GM18511 (cell line): ENCODE results near the gene AP3S1.
"Not testable (repeated sequence)": the region's sequence is repeated elsewhere in the genome, so short reads cannot be mapped to it uniquely, and the experiment has no call there.

Source experiments
- ATAC-seq: cut with Tn5 transposase; IDR thresholded peaks from one replicate; pipeline ENCODE4 v1.9.1; 2021; ENCODE audit warnings: mild to moderate bottlenecking, moderate library complexity; ENCODE audit not compliant: unreplicated experiment

AP3S1 gene

GRCh38 chr5:115841382-115842088, at the start of gene AP3S1, which contains the start of gene ATG12:
AP3S1 (plus strand) TSS chr5:115841935; CDS start chr5:115842038, 103 bp downstream.
ATG12 (minus strand) TSS chr5:115841565; CDS start chr5:115841552, 13 bp downstream.
- peak; percentile 81 for ATAC-seq

GRCh38 chr5:115795700-115796099, 46.0 kb upstream of the AP3S1 start:
- no peak for ATAC-seq

GRCh38 chr5:115796656-115797055, 45.1 kb upstream of the AP3S1 start:
- no peak for ATAC-seq

GRCh38 chr5:115798252-115798651, 43.5 kb upstream of the AP3S1 start:
- no peak for ATAC-seq

- no peak for ATAC-seq
These were observed 41.6 kb upstream of the AP3S1 start for GRCh38 chr5:115800108-115800507.

GRCh38 chr5:115801152-115801551, 40.6 kb upstream of the AP3S1 start:
- ATAC-seq = no peak

- no peak for ATAC-seq
These were observed 39.8 kb upstream of the AP3S1 start for GRCh38 chr5:115801984-115802383.

GRCh38 chr5:115806986-115807653, 34.6 kb upstream of the AP3S1 start:
- ATAC-seq = no peak

- no peak for ATAC-seq
These were observed 34.1 kb upstream of the AP3S1 start for GRCh38 chr5:115807654-115808052.

- not testable (repeated sequence) for ATAC-seq
These were observed 33.7 kb upstream of the AP3S1 start for GRCh38 chr5:115808066-115808465.

- ATAC-seq = no peak
These were observed 31.8 kb upstream of the AP3S1 start for GRCh38 chr5:115809946-115810345.

GRCh38 chr5:115810761-115811160, 31.0 kb upstream of the AP3S1 start:
- no peak for ATAC-seq

- no peak for ATAC-seq
These were observed 30.3 kb upstream of the AP3S1 start for GRCh38 chr5:115811406-115811805.

- no peak for ATAC-seq
These were observed 29.4 kb upstream of the AP3S1 start for GRCh38 chr5:115812372-115812771.

- ATAC-seq = no peak
These were observed 28.0 kb upstream of the AP3S1 start for GRCh38 chr5:115813719-115814118.

- no peak for ATAC-seq
These were observed 26.6 kb upstream of the AP3S1 start for GRCh38 chr5:115815006-115815692.

- ATAC-seq = no peak
These were observed 26.0 kb upstream of the AP3S1 start for GRCh38 chr5:115815693-115816225.

GRCh38 chr5:115816226-115817081, 25.3 kb upstream of the AP3S1 start, which contains the start of gene CDO1:
CDO1 (minus strand) TSS chr5:115816659; CDS start chr5:115816397, 262 bp downstream.
- ATAC-seq = no peak

GRCh38 chr5:115817386-115817785, 24.3 kb upstream of the AP3S1 start:
- ATAC-seq = no peak

GRCh38 chr5:115818821-115819220, 22.9 kb upstream of the AP3S1 start:
- ATAC-seq = no peak
